GM23248 (cell line): ENCODE measurements around the gene WIPF2. TPM values are rescaled to one million over a fixed set of nuclear protein-coding genes. Genes with fewer than 3 reads are reported as not detected.
"Not testable (repeated sequence)": the region's sequence is repeated elsewhere in the genome, so short reads cannot be mapped to it uniquely, and the experiment has no call there.

ENCODE experiments used
- DNase-seq: peaks from one replicate; pipeline ENCODE4 v3.0.0-alpha.2; 2015
- H2AFZ ChIP-seq: fragments of 200-600 bp; sonication (generic); 2 replicates; pipeline ENCODE4 v1.6.1; 2016; ENCODE audit warnings: antibody characterized with exemption
- H3F3A ChIP-seq: fragments of 200-600 bp; sonication (generic); 2 replicates; pipeline ENCODE4 v1.6.1; 2016; ENCODE audit warnings: mild to moderate bottlenecking, antibody characterized with exemption, mixed run types; ENCODE audit not compliant: insufficient read depth
- H3K27ac ChIP-seq: fragments of 200-600 bp; sonication (generic); 2 replicates; pipeline ENCODE4 v1.5.1; 2016; ENCODE audit warnings: mild to moderate bottlenecking
- H3K27me3 ChIP-seq: fragments of 200-600 bp; sonication (generic); replicated peaks from 2 replicates; pipeline ENCODE4 v1.6.1; 2016; ENCODE audit warnings: mild to moderate bottlenecking; ENCODE audit not compliant: insufficient read depth
- H3K36me3 ChIP-seq: fragments of 200-600 bp; sonication (generic); 2 replicates; pipeline ENCODE4 v1.6.1; 2016; ENCODE audit warnings: low read depth, mild to moderate bottlenecking
- H3K4me1 ChIP-seq: fragments of 200-600 bp; sonication (generic); 2 replicates; pipeline ENCODE4 v1.6.1; 2016; ENCODE audit warnings: mild to moderate bottlenecking; ENCODE audit not compliant: insufficient read depth
- H3K4me2 ChIP-seq: fragments of 200-600 bp; sonication (generic); one replicate; pipeline ENCODE4 v1.6.1; 2016; ENCODE audit warnings: mild to moderate bottlenecking; ENCODE audit not compliant: unreplicated experiment
- H3K4me3 ChIP-seq: fragments of 200-600 bp; sonication (generic); 2 replicates; pipeline ENCODE4 v1.5.1; 2016; ENCODE audit warnings: mild to moderate bottlenecking
- H3K79me2 ChIP-seq: fragments of 200-600 bp; sonication (generic); 2 replicates; pipeline ENCODE4 v1.6.1; 2016; ENCODE audit warnings: mild to moderate bottlenecking; ENCODE audit not compliant: insufficient read depth
- H3K9ac ChIP-seq: fragments of 200-600 bp; sonication (generic); 2 replicates; pipeline ENCODE4 v1.6.1; 2016; ENCODE audit warnings: mild to moderate bottlenecking
- H3K9me2 ChIP-seq: fragments of 200-600 bp; sonication (generic); 2 replicates; pipeline ENCODE4 v1.6.1; 2016; ENCODE audit warnings: mixed run types, mild to moderate bottlenecking, moderate library complexity; ENCODE audit not compliant: insufficient read depth
- H3K9me3 ChIP-seq: fragments of 200-600 bp; sonication (generic); one replicate; pipeline ENCODE4 v1.6.1; 2017; ENCODE audit warnings: low read depth
- H4K20me1 ChIP-seq: fragments of 200-600 bp; sonication (generic); 2 replicates; pipeline ENCODE4 v1.6.0; 2016; ENCODE audit not compliant: insufficient read depth
- EZH2 ChIP-seq: fragments of 200-600 bp; sonication (generic); IDR thresholded peaks from 2 replicates; pipeline ENCODE4 v1.6.1; 2018; ENCODE audit warnings: antibody characterized with exemption, mild to moderate bottlenecking; ENCODE audit not compliant: insufficient read depth, poor library complexity, severe bottlenecking
- EZH2phosphoT487 ChIP-seq: fragments of 200-600 bp; sonication (generic); IDR thresholded peaks from 2 replicates; pipeline ENCODE4 v1.6.1; 2018; ENCODE audit warnings: antibody characterized with exemption, moderate library complexity, mild to moderate bottlenecking, low read depth; ENCODE audit not compliant: insufficient read depth
- WGBS, 2 experiments: methylation state at CpG; one replicate each; pipeline ENCODE4 v1.1.6; 2015 to 2017; ENCODE audit warnings: low lambda C conversion rate in 2 of 2, low coverage in 1 of 2; ENCODE audit errors: missing lambda C conversion rate in 2 of 2; 5-methylcytosine and 5-hydroxymethylcytosine counted together
- in situ Hi-C: fragments of 300-500 bp; cut with MboI; formaldehyde crosslinking; loops from 2 replicates; pipeline ENCODE4 v1.15.0; 2020
- polyA plus RNA-seq: library from polyadenylated mRNA; unstranded; fragments of >200 nt; fragmentation: Nextera tagmentation; extraction: Ambion mirVana; gene quantifications from 2 replicates; pipeline ENCODE4 v1.2.1, GENCODE V29; 2016
- total RNA-seq: library from RNA; depleted of rRNA; stranded (reverse); fragments of >200 nt; shearing (Covaris generic); gene quantifications from 2 replicates; pipeline ENCODE4 v1.2.3, GENCODE V29; 2014

The WIPF2 gene
- total and polyA plus RNA-seq, 2 experiments from 2014 or later, result 5.9 to 20.5 TPM

DNA sequence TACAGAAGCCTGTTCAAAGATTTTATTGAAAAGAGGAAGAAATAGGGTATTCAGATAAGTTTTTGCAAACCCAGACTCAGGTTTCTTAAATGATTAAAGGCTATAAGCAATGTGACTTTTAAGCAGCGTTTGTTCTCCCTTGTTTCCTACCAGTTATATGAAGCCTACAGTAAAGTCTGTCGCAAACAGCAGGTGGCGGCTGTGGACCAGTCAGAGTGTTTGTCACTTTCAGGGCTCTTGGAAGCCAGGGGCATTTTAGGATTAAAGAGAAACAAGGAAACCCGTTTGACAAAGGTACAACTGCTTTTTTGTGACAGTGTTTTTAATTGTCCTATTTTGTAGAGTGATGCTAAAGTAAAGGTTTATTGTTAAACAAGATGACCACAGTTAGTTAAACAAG, 82.2 kb downstream of the WIPF2 start:
- Histone ChIP-seq H3K9me2 (no peaks in the 10 kb centered on the region), H3K4me3 (no peak overlapping the region), H3K9ac (no peak overlapping the region), H3K4me2 (no peak overlapping the region), H2AFZ (no peak overlapping the region), H3K27ac (no peak overlapping the region), H3K9me3 (no peaks in the 10 kb centered on the region), H4K20me1 (no peaks in the 10 kb centered on the region), H3F3A (peaks cover 51% of the 10 kb centered on the region), H3K79me2 (no peaks in the 10 kb centered on the region), H3K36me3 (no peaks in the 10 kb centered on the region), H3K4me1 (peaks cover 37% of the 10 kb centered on the region), H3K27me3 (no peaks in the 10 kb centered on the region)
- no peak for TF ChIP-seq EZH2phosphoT487
- TF ChIP-seq EZH2, result no peak
- no peak for DNase-seq
- WGBS, 2 experiments, result 68 to 81% methylated on average over 4 of the region's 4 CpGs
- in situ Hi-C loops, result loop anchor here (10.0 kb wide), 1 partner anchor 53 kb away; no protein-coding TSS in a partner anchor

- no peaks in the 10 kb centered on the region for H4K20me1 ChIP-seq
- no peak overlapping the region for H2AFZ ChIP-seq
- peaks cover 54% of the 10 kb centered on the region for H3K4me1 ChIP-seq
- no peak for TF ChIP-seq EZH2phosphoT487
- no peak for TF ChIP-seq EZH2
- H3K9ac ChIP-seq, result peak overlapping the region; percentile 77
- H3F3A ChIP-seq, result peaks cover 63% of the 10 kb centered on the region
- peak overlapping the region; percentile 97 for H3K27ac ChIP-seq
- no peaks in the 10 kb centered on the region for H3K79me2 ChIP-seq
- H3K9me2 ChIP-seq, result no peaks in the 10 kb centered on the region
- in situ Hi-C loops, result loop anchor here (10.0 kb wide), 1 partner anchor 52 kb away; no protein-coding TSS in a partner anchor
- no peaks in the 10 kb centered on the region for H3K9me3 ChIP-seq
- peak overlapping the region; percentile 30 for H3K4me3 ChIP-seq
- no peaks in the 10 kb centered on the region for H3K27me3 ChIP-seq
- H3K4me2 ChIP-seq, result peak overlapping the region; percentile 60
- peak; percentile 81 for DNase-seq
- no peaks in the 10 kb centered on the region for H3K36me3 ChIP-seq
- 5 to 8% methylated on average over 4 of the region's 4 CpGs for WGBS, 2 experiments
Observed at GRCh38 chr17:40303009-40303657, 84.0 kb downstream of the WIPF2 start.

DNA sequence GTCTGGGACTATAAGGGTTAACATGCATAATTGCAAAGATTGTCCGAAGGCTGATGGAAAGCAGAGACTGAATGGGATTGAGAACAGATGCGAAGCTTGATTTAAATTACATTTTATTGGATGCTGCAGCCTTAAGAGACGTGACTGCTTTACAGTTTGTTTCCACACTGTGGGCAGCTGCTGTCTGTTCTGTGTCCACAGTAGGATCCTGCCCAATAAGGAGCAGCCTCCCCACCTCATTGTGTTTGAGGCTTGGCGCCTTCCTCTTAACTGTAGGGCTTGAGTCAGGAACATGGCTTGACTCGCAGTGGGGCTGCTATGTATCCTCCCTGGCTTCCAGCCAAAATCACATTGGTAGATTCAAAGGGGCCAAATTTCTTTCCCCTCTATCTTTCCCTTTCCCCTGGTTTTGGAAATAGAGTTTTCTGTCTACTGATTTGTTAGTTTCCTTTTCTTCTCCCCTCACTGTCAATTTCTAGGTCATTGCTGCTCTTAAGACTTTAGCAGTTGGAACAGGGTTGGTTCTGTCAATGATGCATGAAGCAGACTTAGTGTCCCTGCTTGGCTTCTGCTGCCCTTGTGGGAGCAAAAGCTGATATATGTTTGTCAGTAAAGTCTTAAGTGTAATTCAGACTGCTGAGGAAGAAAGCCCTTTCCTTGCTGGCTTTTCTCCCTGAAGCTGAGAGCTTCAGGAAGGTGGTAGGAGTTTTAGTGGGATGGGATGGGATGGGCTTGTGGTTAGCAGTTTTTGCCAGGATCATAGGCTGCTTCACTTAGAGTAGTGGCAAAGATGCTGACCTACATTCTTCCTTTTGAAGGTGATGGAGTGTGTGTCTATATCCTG, 84.8 kb downstream of the WIPF2 start:
- Histone ChIP-seq H3K27me3 (no peaks in the 10 kb centered on the region), H3K79me2 (no peaks in the 10 kb centered on the region), H3K27ac (peak overlapping the region; percentile 97), H2AFZ (no peak overlapping the region), H3F3A (peaks cover 62% of the 10 kb centered on the region), H3K4me3 (peak overlapping the region; percentile 30), H3K9ac (peak overlapping the region; percentile 77), H3K4me1 (peaks cover 58% of the 10 kb centered on the region), H4K20me1 (no peaks in the 10 kb centered on the region), H3K4me2 (peak overlapping the region; percentile 60), H3K9me2 (no peaks in the 10 kb centered on the region), H3K36me3 (no peaks in the 10 kb centered on the region), H3K9me3 (no peaks in the 10 kb centered on the region)
- no peak for TF ChIP-seq EZH2
- TF ChIP-seq EZH2phosphoT487, result no peak
- 0 to 4% methylated on average over 5 of the region's 5 CpGs for WGBS, 2 experiments
- DNase-seq, result peak; percentile 96
- in situ Hi-C loops, result loop anchor here (10.0 kb wide), 1 partner anchor 51 kb away; no protein-coding TSS in a partner anchor

GRCh38 chr17:40304552-40304863, 85.4 kb downstream of the WIPF2 start:
- not testable (repeated sequence) for H3K9me3 ChIP-seq, H3K36me3 ChIP-seq, H3K9me2 ChIP-seq, H3K4me3 ChIP-seq, H3K27me3 ChIP-seq, H2AFZ ChIP-seq, H4K20me1 ChIP-seq, H3K79me2 ChIP-seq
- peak; percentile 95 for DNase-seq
- Histone ChIP-seq H3K9ac (peak overlapping the region; percentile 77), H3K4me1 (peaks cover 63% of the 10 kb centered on the region), H3K4me2 (peak overlapping the region; percentile 60), H3K27ac (peak overlapping the region; percentile 97), H3F3A (peaks cover 62% of the 10 kb centered on the region)
- in situ Hi-C loops, result loop anchor here (10.0 kb wide), 1 partner anchor 50 kb away; no protein-coding TSS in a partner anchor
- WGBS, 2 experiments, result 4 to 7% methylated on average over 5 of the region's 5 CpGs

- not testable (repeated sequence) for H4K20me1 ChIP-seq, DNase-seq, H3K27me3 ChIP-seq, H3K79me2 ChIP-seq, H3K4me3 ChIP-seq, H2AFZ ChIP-seq, H3K9me2 ChIP-seq, H3K36me3 ChIP-seq, H3K9me3 ChIP-seq
- Histone ChIP-seq H3F3A (peaks cover 62% of the 10 kb centered on the region), H3K9ac (peak overlapping the region; percentile 77), H3K4me2 (peak overlapping the region; percentile 47), H3K4me1 (peaks cover 66% of the 10 kb centered on the region), H3K27ac (peak overlapping the region; percentile 97)
- 62 to 66% methylated on average over 5 of the region's 5 CpGs for WGBS, 2 experiments
- in situ Hi-C loops, result loop anchor here (10.0 kb wide), 1 partner anchor 50 kb away; no protein-coding TSS in a partner anchor
Observed at GRCh38 chr17:40304866-40305265, 85.8 kb downstream of the WIPF2 start.
